HUDEP-2 (cell line): ENCODE results near the gene ZFP36L2.

ENCODE experiments used
- DNase-seq, 76 experiments: peaks; one replicate each; lab custom pipeline; 2025; ENCODE audit not compliant: unreplicated experiment in 76 of 76; lab: John Stamatoyannopoulos, UW

The ZFP36L2 gene

DNA sequence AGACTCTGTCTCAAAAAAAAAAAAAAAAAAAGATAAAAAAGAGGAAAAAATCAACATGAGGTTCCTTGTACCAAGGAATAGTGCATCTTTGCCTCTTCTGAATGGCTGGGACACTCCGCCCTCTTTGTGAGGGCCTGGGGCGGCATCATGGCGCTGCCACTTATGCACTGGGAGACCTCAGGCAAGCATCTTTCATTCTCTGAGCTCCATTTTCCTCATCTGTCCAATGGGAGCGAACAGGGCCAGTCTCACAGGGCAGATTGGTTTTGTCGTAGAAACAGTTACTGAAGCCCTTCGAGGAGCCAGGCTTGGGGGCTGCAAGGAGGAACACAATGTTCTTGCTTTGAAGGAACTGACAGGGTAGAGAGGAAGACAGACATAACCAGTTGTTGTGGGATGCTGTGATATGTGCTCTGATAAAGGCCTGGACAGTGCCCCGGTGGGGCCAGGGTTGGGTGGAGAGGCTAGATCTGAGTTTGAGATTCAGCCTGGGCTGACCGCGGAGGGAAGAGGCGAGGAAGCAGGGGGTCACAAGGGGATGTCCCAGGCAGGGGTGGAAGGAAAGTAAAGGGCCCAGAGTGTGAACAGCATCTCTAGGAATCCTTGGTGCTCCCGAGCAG is 14.1 kb downstream of the ZFP36L2 start:
- DNase-seq: peak in 63 of 76 experiments; percentile 11 to 86 (median 56)

DNA sequence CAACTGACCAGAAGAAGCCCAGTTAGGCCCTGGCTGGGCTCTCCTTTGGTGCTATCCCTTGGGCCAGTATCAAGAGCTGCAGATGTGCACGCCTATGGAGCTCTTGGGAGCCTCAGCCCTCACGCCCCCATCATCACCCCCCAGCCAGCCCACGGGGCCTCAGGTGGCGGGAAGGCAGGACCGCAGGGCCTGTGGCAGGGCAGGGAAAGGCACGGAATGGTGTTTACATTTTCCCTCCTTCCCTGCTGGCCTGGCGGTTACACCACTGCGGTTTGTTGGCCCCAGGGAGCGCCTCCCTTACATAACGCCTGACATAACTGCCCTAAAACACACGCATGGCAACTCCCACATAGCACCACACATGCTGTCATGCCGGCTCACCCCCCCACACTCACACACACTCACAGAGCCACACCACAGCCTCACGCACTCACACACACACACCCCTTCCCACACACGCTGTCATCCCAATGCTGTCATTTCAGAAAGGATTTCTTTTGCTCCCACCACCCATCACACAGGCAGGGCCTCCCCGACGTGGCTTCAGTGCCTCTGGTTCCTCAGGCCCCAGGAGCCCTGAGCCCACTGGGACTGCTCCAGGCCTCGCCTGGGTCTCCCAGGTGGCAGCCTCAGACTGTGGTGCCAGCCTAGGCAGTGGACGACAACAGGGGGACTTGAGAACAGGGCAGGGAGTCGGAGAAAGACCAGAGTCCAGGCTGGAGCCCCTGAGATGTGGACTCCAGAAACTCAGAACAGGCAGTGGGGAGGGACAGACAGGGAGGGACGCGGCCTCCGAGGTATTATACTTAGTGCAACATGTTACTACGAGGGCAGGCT is 15.7 kb downstream of the ZFP36L2 start:
- peak in 73 of 76 experiments; percentile 53 to 94 (median 84) for DNase-seq

DNA sequence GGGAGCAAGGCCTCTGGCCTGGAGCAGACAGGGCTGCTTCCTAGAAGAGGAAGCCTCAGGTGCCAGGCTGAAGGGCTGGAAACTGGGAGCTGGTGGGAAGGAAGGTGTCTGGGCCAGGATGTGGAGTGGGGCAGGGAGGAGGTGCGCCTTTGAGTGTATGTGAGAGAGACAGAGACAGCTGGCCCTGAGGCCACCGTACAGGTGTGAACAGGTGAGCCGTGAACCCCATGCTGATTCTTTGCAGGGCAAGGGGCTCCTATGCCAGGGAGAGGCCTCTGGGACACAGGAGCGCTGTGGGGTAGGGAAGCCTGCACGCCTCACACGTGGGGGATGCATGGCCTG is 16.3 kb downstream of the ZFP36L2 start:
- DNase-seq: no peak

DNA sequence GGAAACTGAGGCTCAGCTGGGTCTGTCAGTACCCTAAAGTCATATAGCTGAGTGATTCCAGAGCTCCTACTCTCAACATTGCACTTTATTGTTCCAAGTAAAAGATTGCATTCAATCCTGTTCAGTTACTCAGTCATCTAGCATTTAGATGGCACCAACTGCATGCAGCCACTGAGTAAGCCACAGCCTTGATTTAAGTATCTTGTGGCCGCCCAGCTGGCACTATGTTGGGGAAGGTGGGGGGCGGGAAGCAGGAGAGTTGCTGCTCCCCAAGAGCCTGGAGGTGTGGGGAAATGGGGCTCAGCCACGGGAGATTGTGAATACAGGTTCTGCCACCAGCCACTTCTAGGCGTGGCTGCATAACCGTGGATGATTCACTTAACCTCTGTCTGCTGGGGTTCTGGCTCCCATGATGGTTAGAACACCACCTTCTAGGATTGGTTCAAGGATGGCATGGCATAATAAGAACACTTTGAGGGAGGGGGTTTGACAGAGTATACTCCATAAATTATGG is 17.1 kb downstream of the ZFP36L2 start:
- no peak for DNase-seq

DNA sequence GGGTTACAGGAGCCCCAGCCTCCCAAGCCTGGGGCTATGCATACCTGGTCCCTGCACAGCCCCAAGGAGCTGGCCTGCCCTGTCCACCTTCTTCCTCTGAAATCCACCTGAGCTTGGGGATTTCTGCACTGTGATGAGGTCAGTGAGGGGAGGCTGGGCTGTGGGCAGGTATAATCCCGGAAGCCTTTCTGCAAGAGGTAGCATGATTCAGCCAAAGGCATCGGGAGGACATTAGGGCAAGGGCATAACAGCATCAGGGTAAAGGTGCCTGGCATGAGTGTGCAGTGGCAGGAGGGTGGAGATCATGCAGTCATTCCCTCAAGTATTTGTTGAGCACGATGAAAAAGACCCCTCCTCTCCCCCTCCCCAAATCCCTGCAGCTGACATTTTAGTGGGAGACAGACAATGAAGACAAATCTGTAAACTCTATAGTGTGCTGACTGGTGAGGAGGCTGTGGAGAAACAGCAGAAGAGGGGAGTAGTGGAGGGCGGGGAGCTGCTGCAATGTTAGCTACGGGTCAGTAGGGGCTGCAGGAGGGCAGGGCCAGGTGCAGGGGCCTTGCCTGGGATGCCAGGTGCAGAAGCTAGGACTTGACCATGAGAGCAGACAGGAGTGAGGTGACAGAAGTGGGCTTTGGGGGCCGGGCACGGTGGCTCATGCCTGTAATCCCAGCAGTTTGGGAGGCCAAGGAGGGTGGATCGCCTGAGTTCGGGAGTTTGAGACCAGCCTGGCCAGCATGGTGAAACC is 18.7 kb downstream of the ZFP36L2 start:
- DNase-seq: no peak

DNA sequence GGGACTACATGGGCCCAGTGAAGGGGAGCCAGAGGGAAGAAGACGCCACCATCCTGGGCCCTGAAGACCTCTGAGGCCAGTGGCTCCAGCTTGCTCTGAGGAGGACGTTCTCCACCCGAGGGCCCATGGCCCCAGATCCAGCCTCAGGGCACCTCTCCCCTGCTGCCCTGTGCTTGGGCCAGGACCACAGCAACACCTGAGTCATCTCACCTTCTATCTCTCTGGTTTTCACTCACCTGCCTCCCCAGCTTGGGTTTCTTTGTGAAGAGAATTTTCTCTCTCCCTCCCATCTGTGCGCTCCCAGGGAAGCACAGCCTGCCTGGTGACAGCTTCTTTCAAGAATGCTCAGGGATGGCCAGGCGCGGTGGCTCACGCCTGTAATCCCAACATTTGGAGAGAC is 19.8 kb downstream of the ZFP36L2 start:
- DNase-seq: no peak

DNA sequence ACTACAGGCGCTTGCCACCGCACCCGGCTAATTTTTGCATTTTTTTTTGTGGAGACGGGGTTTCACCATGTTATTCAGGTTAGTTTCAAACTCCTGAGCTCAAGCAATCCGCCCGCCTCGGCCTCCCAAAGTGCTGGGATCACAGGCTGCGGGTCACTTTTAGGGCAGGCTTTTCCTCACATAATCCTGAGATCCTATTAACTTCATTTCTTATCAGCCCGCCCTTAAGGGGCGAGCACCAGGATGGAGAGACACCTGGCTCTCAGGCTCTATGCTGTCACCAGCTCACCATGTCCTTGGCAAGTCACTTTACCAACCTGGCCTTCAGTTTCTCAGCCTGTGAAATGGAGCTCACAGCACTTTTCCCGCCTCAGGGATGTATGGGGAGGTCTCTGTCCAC is 23.0 kb downstream of the ZFP36L2 start:
- no peak for DNase-seq

DNA sequence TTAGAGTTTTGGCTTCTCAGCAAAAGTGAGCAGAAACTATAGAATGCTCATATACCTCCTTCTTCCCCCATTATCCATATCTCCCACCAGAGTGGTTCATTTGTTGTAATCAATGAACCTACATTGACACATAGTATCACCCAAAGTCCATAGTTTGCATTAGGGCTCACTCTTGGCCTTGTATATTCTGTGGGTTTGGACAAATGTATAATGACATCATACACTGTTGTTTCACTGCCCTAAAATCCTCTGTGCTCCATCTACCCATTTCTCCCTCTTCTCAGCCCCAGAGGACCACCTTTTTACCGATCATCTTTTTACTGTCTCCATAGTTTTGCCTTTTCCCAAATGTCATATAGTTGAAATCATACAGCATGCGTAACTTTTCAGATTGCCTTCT is 24.1 kb downstream of the ZFP36L2 start:
- DNase-seq: no peak

DNA sequence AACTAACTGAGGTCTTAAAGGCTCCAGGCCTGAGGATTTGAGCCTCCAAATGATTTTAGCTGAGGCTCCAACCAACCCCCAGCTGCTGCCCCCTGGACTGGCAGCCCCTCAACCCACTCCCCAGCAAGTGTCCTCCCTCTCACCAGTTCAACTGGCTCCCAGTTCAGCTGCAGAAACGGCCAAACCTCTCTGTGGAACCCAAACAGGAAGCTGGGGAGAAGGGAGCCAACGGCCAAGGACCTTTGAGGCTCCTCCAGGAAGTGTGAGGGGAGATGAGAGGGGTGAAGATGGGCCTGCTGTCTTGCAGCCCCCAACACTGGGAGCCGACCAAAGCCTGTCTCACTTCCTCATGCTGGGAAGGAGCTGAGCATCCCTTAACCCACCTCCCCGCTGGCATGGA is 24.9 kb downstream of the ZFP36L2 start:
- no peak for DNase-seq

DNA sequence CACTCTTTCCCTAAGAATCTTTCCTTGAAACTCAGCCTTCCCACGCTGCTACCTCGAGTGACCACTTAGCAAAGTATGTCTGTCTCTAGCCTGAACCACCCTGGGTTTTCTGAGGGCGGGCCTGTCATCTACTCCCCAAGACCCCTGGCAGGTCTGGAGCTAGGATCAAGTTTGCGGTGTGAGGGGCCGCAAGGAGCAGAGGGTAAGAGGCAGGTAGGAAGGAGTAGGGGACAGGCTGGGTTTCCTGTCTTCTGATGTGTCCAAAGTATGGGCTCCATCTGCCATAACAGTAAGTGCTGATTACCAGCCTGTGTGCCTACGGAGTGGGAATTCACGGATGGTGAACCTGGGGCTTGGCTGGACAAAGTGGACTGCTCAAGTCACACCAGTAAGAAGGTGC is 25.4 kb downstream of the ZFP36L2 start:
- DNase-seq: no peak

DNA sequence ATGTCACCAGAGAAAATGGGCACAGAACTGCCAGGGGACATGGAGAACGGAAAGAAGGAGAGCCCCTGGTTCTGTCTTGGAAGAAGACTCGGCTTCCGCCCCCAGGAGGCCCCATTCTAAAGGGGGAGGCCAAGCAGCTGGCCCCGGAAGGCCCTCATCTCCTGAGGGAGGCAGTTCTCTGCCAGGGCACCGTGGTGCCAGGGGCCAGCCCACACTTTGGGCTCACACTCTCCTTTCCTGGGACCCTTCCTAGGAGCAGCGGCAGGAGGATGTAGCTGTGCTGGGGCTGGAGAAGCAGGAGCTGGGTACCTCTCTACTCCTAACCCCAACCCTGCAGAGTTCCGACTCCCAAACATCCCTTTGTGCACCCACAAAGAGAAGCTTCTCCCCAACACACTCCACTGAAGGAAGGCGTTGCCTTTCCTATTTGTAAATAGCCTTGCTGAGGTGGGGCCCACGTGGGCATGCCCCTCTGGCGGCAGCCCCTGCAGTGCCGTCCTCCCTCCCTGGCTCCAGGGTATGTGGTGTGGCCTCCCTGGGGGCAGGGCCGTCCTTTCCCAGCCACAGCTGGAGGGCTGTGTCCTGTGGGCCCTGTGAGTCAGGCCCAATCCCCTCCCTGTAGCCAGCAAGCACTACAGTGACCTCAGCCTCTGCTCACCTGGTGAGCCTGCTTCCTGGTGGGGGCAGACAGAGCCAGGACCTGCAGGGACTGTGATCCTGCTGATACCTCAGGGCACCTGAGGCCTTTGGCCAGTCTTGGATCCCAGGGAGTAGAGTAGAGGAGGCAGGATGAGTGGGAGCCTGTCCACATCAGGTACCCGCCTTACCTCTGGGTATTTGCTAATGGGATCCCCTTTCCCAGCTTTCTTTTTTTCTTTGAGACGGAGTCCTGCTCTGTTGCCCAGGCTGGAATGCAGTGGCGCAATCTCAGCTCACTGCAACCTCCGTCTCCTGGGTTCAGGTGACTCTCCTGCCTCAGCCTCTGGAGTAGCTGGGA is 26.6 kb downstream of the ZFP36L2 start:
- no peak for DNase-seq

DNA sequence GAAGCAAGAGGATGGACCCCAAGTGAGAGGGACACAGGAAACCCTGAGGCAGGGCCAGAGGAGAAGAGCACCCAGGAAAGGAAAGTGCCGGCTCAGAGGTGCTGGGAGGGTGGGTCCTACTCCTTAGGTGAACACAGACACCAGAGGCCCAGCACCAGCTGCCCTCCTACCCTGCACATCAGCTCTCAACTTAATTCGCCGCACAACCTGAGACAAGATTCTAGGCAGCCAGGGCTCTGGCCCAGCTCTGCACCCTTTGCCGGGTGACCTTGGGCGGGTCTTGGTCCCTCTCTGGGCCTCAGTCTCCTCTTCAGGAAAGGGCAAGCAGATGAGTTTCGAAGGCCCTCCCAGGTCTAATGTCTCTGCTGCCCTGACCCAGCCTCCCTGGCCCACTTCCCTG is 28.1 kb downstream of the ZFP36L2 start:
- DNase-seq: no peak

DNA sequence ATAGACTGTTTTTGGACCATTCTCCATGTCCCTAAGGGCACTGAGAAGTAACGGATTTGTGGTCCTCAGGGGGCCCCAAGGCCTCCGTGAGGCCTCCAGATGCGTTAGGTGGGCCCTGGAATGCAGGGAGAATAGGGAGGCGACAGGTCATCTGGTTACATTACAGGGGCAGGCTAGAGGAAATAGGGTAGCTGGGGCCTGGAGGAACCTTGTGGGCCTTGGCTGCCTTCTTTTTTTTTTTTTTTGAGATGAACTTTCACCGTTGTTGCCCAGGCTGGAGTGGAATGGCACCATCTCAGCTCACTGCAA is 28.9 kb downstream of the ZFP36L2 start:
- no peak for DNase-seq

DNA sequence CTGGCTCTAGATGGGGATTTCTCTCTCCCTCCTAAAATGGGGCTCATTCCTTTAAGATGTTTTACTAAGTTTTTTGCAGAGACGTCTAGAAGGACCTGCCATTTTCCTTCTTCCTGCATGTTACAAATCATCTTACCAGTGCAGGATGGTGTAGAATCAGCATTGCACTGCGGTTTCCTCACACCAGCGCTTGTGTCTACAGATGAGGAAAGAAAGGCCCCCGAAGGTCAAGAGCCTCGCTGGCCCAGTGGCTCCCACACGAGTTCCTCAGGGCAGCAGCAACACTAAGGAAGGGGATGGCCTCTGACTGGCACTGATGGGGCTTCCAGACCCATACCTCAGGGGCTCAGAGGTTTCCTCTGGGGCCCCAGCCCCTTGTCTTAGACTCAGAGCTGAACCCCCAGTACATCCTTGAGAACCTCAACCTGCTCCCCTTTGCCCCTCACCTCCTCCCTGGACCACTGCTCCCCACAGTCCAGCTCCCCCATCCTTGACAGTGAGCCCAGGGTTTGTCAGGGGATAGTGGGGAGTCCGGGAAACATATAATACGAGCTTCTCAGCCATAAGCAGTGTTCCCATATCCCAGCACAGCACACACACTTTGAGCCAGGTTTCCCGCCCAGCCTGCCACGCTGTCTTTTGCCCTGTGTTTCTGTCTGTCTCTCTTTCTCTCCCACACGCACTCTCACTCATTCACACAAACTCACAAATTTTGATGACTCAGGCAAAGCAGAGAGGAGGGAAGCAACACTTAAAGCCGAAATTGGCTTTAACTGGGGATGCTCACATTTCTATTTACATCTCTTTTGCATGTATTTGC is 29.4 kb downstream of the ZFP36L2 start:
- no peak for DNase-seq

DNA sequence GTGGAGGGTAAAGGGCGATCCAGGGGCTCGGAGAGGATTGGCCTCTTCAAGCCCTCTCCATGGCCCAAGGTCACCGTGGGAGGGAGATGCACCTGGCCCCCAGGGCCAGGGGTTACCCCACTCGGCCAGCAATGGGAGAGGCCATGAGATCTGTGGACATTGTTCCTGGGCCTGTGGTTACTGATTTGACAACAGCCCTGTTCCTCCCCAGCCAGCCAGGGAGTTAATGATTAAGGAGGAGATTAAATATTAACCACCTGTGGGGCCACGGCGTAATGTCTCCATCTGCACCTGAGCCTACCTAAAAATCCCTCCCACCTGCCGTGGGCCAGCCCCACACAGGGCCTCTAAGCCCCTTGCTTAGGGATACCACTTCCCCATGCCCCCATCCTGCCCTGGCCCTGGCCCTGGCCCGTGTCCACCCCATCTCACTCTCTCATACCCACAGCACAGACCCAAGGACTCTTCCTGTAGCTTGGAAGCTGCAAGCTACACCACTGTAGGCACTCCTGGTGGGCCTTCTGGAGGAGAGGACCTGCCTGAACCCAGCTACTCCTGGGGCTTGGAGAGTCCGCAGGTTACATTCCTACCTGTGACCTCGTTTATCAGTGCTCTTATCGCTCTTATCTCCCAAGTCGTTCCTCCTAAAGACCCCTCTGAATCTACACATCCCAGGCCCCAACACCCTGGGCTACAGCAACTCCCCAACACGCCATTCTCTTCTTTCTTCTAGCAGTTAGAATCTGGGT is 32.1 kb downstream of the ZFP36L2 start:
- peak in 3 of 76 experiments; percentile 15 to 41 (median 34) for DNase-seq

DNA sequence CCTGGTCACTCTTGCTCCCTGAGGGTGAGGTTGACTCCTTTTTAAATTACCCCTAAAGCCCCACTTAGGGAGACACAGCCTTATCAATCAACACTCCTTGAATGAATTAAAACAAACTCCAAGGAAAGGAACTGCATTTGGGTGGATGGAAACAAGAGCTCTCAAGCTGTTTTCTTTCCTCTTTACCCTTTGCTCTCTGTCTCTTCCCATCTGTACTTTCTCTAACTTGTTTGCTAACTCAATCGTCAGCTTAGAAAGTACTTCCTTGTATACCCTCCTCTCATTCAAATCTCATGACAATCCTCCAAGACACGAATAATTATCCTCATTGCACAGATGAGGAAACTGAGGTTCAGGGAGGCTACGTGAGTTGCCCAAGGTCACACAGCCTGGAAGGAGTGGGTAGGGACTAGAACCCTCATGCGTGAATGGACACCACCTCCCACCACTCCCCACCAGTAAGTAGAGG is 32.7 kb downstream of the ZFP36L2 start:
- DNase-seq: peak in 1 of 76 experiments; percentile 51

DNA sequence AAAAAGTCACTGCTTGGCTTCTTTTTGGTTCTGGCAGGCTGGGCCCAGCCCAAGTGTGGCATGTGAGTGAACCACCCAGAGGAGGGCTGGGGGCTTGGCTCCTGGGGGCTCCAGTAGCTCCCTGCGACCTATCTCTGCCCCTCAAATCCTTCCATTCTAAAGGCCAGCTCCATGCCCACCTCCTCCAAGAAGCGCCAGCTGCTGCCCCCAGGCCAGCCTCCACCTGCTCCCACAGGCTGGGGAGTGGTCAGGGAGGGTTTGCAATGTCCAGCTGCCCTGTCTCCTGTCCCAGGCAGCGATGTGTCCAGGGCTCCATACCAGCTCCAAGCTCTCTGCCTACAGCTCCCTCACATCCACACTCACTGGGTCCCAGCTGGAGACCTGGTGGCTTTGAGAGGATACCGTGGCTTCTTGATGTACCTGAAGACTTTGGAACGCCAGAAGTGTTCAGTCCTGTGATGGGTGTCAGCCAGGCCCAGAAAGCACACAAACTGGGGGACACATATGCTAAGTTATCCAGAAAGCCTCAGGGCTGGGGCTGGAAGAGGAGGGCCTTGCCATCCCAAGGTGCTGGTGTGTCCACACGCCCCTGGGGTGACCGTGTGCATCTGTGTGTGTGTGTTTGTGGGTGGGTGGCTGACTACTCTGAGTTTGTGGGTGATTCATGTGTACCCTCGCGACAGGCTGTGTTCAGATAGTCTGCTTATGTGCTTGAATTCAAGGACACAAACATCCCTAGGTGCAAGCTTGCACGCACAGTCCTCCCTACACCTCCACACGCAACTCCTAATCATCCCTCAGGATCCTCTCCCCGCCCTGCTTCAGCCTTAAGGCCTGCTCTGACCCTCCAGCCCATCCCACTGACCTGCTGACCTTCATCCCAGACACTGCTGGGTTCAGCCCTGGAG is 33.4 kb downstream of the ZFP36L2 start:
- DNase-seq: peak in 1 of 76 experiments; percentile 19
